Loucy (cell line): ENCODE measurements around the gene PVALB.

Experiments used
- EZH2phosphoT487 ChIP-seq: fragments of 200-600 bp; IDR thresholded peaks from 2 replicates; pipeline ENCODE4 v1.6.1; 2018; ENCODE audit warnings: antibody characterized with exemption, mild to moderate bottlenecking, moderate library complexity, borderline replicate concordance
- TF ChIP-seq, protein P1 (sequence below): fragments of 200-600 bp; sonication (generic); conservative IDR thresholded peaks from 2 replicates; pipeline ENCODE4 v1.5.1; 2014; ENCODE audit warnings: mild to moderate bottlenecking, antibody characterized with exemption, low read length

- TF ChIP-seq, protein P1, sequence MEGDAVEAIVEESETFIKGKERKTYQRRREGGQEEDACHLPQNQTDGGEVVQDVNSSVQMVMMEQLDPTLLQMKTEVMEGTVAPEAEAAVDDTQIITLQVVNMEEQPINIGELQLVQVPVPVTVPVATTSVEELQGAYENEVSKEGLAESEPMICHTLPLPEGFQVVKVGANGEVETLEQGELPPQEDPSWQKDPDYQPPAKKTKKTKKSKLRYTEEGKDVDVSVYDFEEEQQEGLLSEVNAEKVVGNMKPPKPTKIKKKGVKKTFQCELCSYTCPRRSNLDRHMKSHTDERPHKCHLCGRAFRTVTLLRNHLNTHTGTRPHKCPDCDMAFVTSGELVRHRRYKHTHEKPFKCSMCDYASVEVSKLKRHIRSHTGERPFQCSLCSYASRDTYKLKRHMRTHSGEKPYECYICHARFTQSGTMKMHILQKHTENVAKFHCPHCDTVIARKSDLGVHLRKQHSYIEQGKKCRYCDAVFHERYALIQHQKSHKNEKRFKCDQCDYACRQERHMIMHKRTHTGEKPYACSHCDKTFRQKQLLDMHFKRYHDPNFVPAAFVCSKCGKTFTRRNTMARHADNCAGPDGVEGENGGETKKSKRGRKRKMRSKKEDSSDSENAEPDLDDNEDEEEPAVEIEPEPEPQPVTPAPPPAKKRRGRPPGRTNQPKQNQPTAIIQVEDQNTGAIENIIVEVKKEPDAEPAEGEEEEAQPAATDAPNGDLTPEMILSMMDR = no peak
- TF ChIP-seq EZH2phosphoT487 = no peak
Observed at GRCh38 chr22:36798674-36799066, 18.2 kb downstream of the PVALB start.
